H9 (cell line): Measurements from ENCODE around the gene PLG. TPM values are rescaled to one million over a fixed set of nuclear protein-coding genes. Genes with fewer than 3 reads are reported as not detected.
A peak's percentile ranks its signal among the peaks of the same experiment; 100 is the strongest.

Source experiments
- DNase-seq: peaks from one replicate; pipeline ENCODE4 v3.0.0-alpha.2; 2017
- H2AFZ ChIP-seq: one replicate; pipeline ENCODE4 v1.6.1; 2013; ENCODE audit warnings: mild to moderate bottlenecking, low read length, control low read depth, moderate library complexity
- H2AK5ac ChIP-seq: 2 replicates; pipeline ENCODE4 v1.6.1; 2013; ENCODE audit warnings: low read length, control low read depth, mixed read lengths; ENCODE audit not compliant: insufficient read length
- H2BK120ac ChIP-seq: one replicate; pipeline ENCODE4 v1.6.1; 2013; ENCODE audit warnings: low read depth, mild to moderate bottlenecking, low read length, control low read depth, inconsistent platforms; ENCODE audit not compliant: poor library complexity, severe bottlenecking
- H2BK12ac ChIP-seq: 2 replicates; pipeline ENCODE4 v1.6.1; 2013; ENCODE audit warnings: low read length, control low read depth, mixed read lengths, low read depth; ENCODE audit not compliant: insufficient read length
- H2BK15ac ChIP-seq: 2 replicates; pipeline ENCODE4 v1.6.1; 2013; ENCODE audit warnings: low read depth, low read length, control low read depth
- H2BK20ac ChIP-seq: one replicate; pipeline ENCODE4 v1.6.1; 2013; ENCODE audit warnings: low read depth, mild to moderate bottlenecking, low read length, control low read depth, inconsistent platforms; ENCODE audit not compliant: poor library complexity, severe bottlenecking
- H2BK5ac ChIP-seq: 2 replicates; pipeline ENCODE4 v1.6.1; 2013; ENCODE audit warnings: low read length, control low read depth, mixed read lengths; ENCODE audit not compliant: insufficient read length
- H3K14ac ChIP-seq: 2 replicates; pipeline ENCODE4 v1.6.1; 2013; ENCODE audit warnings: low read length, control low read depth; ENCODE audit not compliant: insufficient read depth
- H3K18ac ChIP-seq: 2 replicates; pipeline ENCODE4 v1.6.1; 2013; ENCODE audit warnings: low read depth, mild to moderate bottlenecking, mixed read lengths, low read length, control low read depth; ENCODE audit not compliant: insufficient read length
- H3K23ac ChIP-seq: 2 replicates; pipeline ENCODE4 v1.6.1; 2013; ENCODE audit warnings: low read length, control low read depth, mixed read lengths, low read depth; ENCODE audit not compliant: insufficient read length
- H3K23me2 ChIP-seq: 2 replicates; pipeline ENCODE4 v1.6.1; 2013; ENCODE audit warnings: low read depth, mild to moderate bottlenecking, mixed read lengths, low read length, control low read depth; ENCODE audit not compliant: insufficient read length, poor library complexity, severe bottlenecking
- H3K27ac ChIP-seq: 2 replicates; pipeline ENCODE4 v1.5.1; 2013; ENCODE audit warnings: low read length, control low read depth, mixed read lengths, low read depth; ENCODE audit not compliant: insufficient read length
- H3K27me3 ChIP-seq: 2 replicates; pipeline ENCODE4 v1.6.1; 2013; ENCODE audit warnings: low read length, control low read depth, inconsistent platforms; ENCODE audit not compliant: insufficient read depth
- H3K4ac ChIP-seq: 2 replicates; pipeline ENCODE4 v1.6.1; 2013; ENCODE audit warnings: low read depth, mild to moderate bottlenecking, control low read depth, inconsistent platforms, low read length, moderate library complexity
- H3K4me1 ChIP-seq: 2 replicates; pipeline ENCODE4 v1.6.1; 2013; ENCODE audit warnings: low read length, control low read depth, inconsistent platforms; ENCODE audit not compliant: insufficient read depth
- H3K4me2 ChIP-seq: 2 replicates; pipeline ENCODE4 v1.6.1; 2013; ENCODE audit warnings: low read length, control low read depth, mixed read lengths; ENCODE audit not compliant: insufficient read length, insufficient read depth
- H3K56ac ChIP-seq: 2 replicates; pipeline ENCODE4 v1.6.1; 2013; ENCODE audit warnings: low read depth, mild to moderate bottlenecking, mixed read lengths, low read length, control low read depth; ENCODE audit not compliant: insufficient read length
- H3K79me1 ChIP-seq: 2 replicates; pipeline ENCODE4 v1.6.1; 2013; ENCODE audit warnings: low read depth, mild to moderate bottlenecking, moderate library complexity, low read length, control low read depth, inconsistent platforms; ENCODE audit not compliant: insufficient read depth, poor library complexity, severe bottlenecking
- H3K79me2 ChIP-seq: 2 replicates; pipeline ENCODE4 v1.6.1; 2013; ENCODE audit warnings: low read length, control low read depth, inconsistent platforms; ENCODE audit not compliant: insufficient read depth
- H3K9ac ChIP-seq: 2 replicates; pipeline ENCODE4 v1.6.1; 2013; ENCODE audit warnings: low read length, control low read depth, mixed read lengths; ENCODE audit not compliant: insufficient read length; ENCODE audit errors: extremely low read depth
- H3K9me3 ChIP-seq: one replicate; pipeline ENCODE4 v1.6.1; 2013; ENCODE audit warnings: low read depth, low read length, inconsistent platforms; ENCODE audit not compliant: control insufficient read depth
- H3T11ph ChIP-seq: one replicate; pipeline ENCODE4 v1.6.1; 2013; ENCODE audit warnings: mild to moderate bottlenecking, low read length, control low read depth, inconsistent platforms
- H4K20me1 ChIP-seq: one replicate; pipeline ENCODE4 v1.6.1; 2013; ENCODE audit not compliant: control insufficient read depth, insufficient read length, insufficient read depth
- H4K5ac ChIP-seq: 2 replicates; pipeline ENCODE4 v1.6.1; 2013; ENCODE audit warnings: low read depth, mild to moderate bottlenecking, mixed read lengths, low read length, control low read depth; ENCODE audit not compliant: insufficient read length
- H4K8ac ChIP-seq: replicated peaks from 2 replicates; pipeline ENCODE4 v1.6.1; 2013; ENCODE audit warnings: low read length, control low read depth, mixed read lengths, low read depth; ENCODE audit not compliant: insufficient read length
- H4K91ac ChIP-seq: 2 replicates; pipeline ENCODE4 v1.6.1; 2013; ENCODE audit warnings: low read depth, mild to moderate bottlenecking, moderate library complexity, mixed read lengths, low read length, control low read depth; ENCODE audit not compliant: insufficient read length
- H3K27ac Mint-ChIP-seq, 3 experiments: 2 replicates in 2 of 3; 3 replicates in 1 of 3; pipeline ENCODE4 v1.8.0; 2020 to 2021; ENCODE audit warnings: mixed read lengths in 3 of 3, mild to moderate bottlenecking in 1 of 3, moderate library complexity in 1 of 3
- H3K27me3 Mint-ChIP-seq: 2 replicates; pipeline ENCODE4 v1.8.0; 2021; ENCODE audit warnings: low read depth, mild to moderate bottlenecking, moderate library complexity, mixed read lengths
- H3K36me3 Mint-ChIP-seq, 3 experiments: 2 replicates in 2 of 3; 3 replicates in 1 of 3; pipeline ENCODE4 v1.8.0; 2020 to 2021; ENCODE audit warnings: low read depth in 3 of 3, mixed read lengths in 3 of 3; ENCODE audit not compliant: insufficient read depth in 1 of 3
- H3K4me1 Mint-ChIP-seq, 2 experiments: 2 replicates each; pipeline ENCODE4 v1.8.0; 2020; ENCODE audit warnings: mixed read lengths in 2 of 2
- H3K4me3 Mint-ChIP-seq, 2 experiments: 2 replicates in 1 of 2; 3 replicates in 1 of 2; pipeline ENCODE4 v1.8.0; 2020 to 2021; ENCODE audit warnings: mild to moderate bottlenecking in 2 of 2, mixed read lengths in 2 of 2, moderate library complexity in 1 of 2
- H3K9me3 Mint-ChIP-seq, 2 experiments: 2 replicates in 1 of 2; 3 replicates in 1 of 2; pipeline ENCODE4 v1.8.0; 2020; ENCODE audit warnings: mild to moderate bottlenecking in 2 of 2, mixed read lengths in 2 of 2, moderate library complexity in 1 of 2
- CTCF ChIP-seq: fragments of 200-600 bp; sonication (generic); conservative IDR thresholded peaks from 3 replicates; pipeline ENCODE4 v1.8.0; 2021; ENCODE audit warnings: antibody characterized with exemption, mild to moderate bottlenecking
- WGBS: extraction: QIAGEN DNeasy Blood & Tissue Kit; methylation state at CpG from one replicate; pipeline ENCODE4 v1.1.7; 2013; ENCODE audit warnings: missing lambda C conversion rate, low lambda C conversion rate, mixed read lengths; ENCODE audit not compliant: insufficient read length; ENCODE audit errors: extremely low coverage; 5-methylcytosine and 5-hydroxymethylcytosine counted together
- total RNA-seq: library from RNA; stranded (reverse); gene quantifications from 2 replicates; pipeline ENCODE4 v1.2.1, GENCODE V29; 2021

PLG gene
- total RNA-seq, 1 experiment from 2014 or later: not detected

- Histone ChIP-seq H3K18ac (no peak overlapping the region), H2AK5ac (no peak overlapping the region), H3K4me2 (no peak overlapping the region), H2BK20ac (no peak overlapping the region), H3K27me3 (no peaks in the 10 kb centered on the region; the same call in 1 of the 2 replicates), H3K14ac (no peak overlapping the region), H2BK5ac (no peak overlapping the region), H2AFZ (no peak overlapping the region), H3K9ac (no peak overlapping the region), H2BK12ac (no peak overlapping the region), H3K4me1 (no peaks in the 10 kb centered on the region), H3K79me2 (no peaks in the 10 kb centered on the region), H3K9me3 (no peaks in the 10 kb centered on the region), H3T11ph (no peak overlapping the region), H3K56ac (no peak overlapping the region), H4K8ac (no peak overlapping the region), H4K91ac (no peak overlapping the region), H3K4ac (no peak overlapping the region), H4K20me1 (no peaks in the 10 kb centered on the region), H3K23me2 (no peaks in the 10 kb centered on the region), H3K27ac (no peak overlapping the region), H3K79me1 (no peaks in the 10 kb centered on the region), H2BK15ac (no peak overlapping the region), H3K23ac (no peak overlapping the region), H2BK120ac (no peak overlapping the region), H4K5ac (no peak overlapping the region)
- Mint-ChIP-seq H3K9me3 (no peaks in the 10 kb centered on the region; a peak in 1 of 5 replicates), H3K36me3 (no peaks in the 10 kb centered on the region), H3K27ac (no peak overlapping the region), H3K27me3 (peaks cover 23% of the 10 kb centered on the region), H3K4me1 (peaks cover 10 to 21% of the 10 kb centered on the region in 2 experiments), H3K4me3 (peak overlapping the region; percentile 41 to 65)
- no peak for TF ChIP-seq CTCF
- no peak for DNase-seq
- WGBS: no CpG with 5 or more reads among the region's 8 CpGs
Measured at GRCh38 chr6:160768101-160768500, 66.1 kb downstream of the PLG start.
